ENCODE measurements around the gene CSNK1D.
A peak's percentile ranks its signal among the peaks of the same experiment; 100 is the strongest.

CSNK1D gene

DNA sequence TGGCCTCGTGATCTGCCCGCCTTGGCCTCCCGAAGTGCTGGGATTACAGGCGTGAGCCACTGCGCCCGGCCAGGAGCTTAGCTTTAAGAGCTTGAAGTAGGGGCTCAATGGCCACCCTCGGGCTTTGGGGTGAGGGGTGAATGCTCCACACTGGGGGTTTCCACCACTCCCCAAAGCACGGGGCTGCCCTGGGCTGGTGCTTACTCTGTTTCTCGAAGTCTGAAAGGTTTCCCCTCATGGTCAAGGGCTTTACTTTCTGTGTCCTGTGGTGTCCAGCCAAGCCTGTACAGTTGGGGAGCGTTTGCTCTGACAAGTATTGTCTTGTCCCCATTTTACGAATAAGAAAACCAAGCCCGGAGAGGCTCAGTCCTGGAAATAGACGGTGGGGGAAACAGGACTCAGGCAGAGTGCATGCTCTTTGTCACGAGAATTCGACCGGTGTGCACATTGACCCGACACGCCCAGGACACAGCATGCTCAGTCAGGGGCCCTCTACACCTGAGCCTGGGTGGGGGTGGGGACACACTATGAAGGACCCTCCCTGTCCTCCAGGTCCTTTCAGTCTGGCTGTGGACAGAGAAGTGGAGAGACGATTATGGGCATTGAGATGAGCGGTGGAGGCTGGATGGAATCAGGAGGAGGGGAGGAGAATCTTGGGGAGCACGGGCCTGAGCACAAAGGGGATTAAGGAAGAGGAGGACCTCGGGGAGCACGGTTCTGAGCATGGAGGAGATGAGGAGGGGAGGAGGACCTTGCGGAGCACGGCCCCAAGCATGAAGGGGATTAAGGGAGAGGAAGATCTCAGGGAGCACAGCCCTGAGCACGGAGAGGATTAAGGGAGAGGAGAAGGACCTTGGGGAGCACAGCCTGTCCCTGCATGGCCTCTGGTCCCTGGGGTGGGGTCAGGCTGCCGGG lies 36.4 kb upstream of the CSNK1D start:
- no peak for DNase-seq

GRCh38 chr17:82305727-82306300 lies 32.3 kb upstream of the CSNK1D start:
- DNase-seq, result no peak

DNA sequence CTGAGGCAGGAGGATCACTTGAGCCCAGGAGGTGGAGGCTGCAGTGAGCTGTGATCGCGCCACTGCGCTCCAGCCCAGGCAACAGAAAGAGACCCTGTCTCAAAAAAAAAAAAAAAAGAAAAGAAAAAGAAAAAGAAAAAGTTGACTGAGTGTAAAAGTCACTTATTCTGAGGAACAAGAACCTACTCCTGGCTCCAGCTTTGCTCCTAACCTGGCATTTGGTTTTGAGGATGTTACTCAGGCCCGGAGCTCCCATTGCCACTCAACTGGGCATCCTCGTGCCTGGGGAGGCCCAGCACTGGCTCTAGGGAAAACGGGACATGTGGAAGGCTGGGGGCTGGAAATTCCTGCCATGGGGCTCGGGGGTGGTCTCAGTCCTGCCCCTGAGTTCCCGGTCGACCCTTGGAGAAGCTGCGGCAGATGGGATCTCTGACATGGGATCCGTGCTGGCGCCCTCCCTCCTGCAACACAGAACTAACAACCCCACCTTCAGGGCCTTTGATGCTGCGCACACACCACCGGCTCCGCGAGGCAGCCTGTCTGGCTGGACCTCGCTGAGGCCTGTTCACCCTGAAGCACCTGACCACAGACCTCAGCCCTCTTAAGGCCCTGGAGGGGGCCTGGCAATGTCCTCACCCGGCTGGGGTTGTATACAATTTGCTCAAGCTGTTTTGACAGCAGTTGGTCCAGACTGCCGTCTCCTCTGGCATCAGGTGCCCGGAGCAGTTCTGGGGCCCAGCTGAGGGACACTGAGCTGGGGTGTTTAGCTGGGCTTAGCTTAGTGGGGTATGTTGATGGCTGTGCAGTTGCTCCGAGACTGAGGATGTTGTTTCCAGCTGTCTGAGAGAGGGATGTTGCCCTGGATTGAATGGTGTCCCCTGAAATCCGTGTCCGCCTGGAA lies 31.6 kb upstream of the CSNK1D start:
- no peak for DNase-seq

GRCh38 chr17:82303944-82304808 lies 30.7 kb upstream of the CSNK1D start:
- no peak for DNase-seq

GRCh38 chr17:82302991-82303943 lies 29.8 kb upstream of the CSNK1D start:
- DNase-seq, result no peak

DNA sequence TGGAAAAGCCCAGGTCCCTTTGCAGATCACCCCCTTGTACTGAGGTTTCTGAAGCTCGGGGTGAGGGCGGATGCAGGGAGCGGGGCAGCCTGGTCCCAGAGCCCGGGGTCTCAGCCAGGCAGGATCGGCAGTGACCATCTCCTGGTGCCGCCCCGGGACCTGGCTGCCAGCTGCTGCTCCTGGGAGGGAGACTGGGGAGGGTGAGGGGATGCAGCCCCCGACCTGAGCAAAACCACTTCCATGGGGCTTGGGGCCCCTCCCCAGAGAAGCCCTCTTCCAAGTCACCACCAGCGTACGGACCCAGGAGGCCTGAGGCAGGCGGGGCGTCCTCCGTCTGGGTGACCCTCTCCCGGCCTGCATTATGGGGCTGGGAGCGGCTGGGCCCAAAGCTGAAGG lies 29.1 kb upstream of the CSNK1D start:
- no peak for DNase-seq

DNA sequence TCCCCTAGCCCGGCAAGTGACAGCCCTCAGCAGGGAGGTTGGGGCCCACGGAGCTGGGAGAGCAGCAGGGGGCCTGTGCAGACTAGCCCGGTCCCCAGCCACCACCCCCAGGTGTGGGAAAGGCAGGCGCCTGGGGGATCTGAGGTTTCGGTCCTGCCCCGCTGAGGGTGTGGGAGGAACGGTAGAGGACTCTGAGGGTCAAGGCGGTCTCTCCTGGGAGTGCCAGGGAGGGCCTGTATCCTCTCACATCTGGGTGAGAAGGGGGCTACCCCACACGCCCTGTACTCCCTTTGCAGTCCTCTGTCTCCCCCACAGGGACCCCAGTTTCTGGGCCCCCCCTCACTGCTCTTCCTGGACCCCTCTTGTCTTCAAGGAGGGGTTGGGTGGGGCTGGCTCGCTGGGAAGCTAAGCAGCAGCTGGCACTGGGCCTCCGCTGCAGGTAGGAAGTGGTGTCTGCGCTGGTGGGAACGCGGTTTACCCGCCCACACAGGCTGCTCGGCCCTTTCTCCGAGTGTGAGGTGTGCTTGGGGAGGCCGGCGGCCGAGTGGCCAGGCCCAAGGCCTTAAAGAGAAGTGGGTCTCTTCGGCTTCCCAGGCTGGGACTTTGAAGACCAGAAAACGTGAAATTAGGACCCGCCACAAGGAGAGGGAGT lies 28.5 kb upstream of the CSNK1D start:
- DNase-seq, result no peak

- no peak for DNase-seq
Measured at GRCh38 chr17:82301300-82301915, 27.9 kb upstream of the CSNK1D start.

GRCh38 chr17:82300707-82301270 lies 27.3 kb upstream of the CSNK1D start:
- peak; percentile 74 for DNase-seq

DNA sequence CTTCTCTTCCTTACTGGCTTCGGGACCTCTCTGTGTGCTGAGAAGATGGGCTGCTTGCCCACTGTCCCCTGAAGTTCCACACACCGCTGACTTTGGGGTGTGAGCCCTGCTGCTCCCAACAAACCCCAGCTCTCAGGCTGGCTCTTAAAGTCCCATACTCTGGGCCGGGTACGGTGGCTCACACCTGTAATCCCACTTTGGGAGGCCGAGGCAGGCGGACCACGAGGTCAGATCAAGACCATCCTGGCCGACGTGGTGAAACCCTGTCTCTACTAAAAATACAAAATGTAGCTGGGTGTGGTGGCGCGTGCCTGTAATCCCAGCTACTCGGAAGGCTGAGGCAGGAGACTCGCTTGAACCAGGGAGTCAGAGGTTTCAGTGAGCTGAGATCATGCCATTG lies 26.7 kb upstream of the CSNK1D start:
- no peak for DNase-seq

- DNase-seq, result no peak
Measured at GRCh38 chr17:82299452-82299851, 26.0 kb upstream of the CSNK1D start.

GRCh38 chr17:82298538-82299421 lies 25.3 kb upstream of the CSNK1D start:
- DNase-seq, result no peak

GRCh38 chr17:82297714-82298537 lies 24.4 kb upstream of the CSNK1D start:
- DNase-seq, result peak; percentile 89

- peak; percentile 77 for DNase-seq
Measured at GRCh38 chr17:82297280-82297713, 23.8 kb upstream of the CSNK1D start.

DNA sequence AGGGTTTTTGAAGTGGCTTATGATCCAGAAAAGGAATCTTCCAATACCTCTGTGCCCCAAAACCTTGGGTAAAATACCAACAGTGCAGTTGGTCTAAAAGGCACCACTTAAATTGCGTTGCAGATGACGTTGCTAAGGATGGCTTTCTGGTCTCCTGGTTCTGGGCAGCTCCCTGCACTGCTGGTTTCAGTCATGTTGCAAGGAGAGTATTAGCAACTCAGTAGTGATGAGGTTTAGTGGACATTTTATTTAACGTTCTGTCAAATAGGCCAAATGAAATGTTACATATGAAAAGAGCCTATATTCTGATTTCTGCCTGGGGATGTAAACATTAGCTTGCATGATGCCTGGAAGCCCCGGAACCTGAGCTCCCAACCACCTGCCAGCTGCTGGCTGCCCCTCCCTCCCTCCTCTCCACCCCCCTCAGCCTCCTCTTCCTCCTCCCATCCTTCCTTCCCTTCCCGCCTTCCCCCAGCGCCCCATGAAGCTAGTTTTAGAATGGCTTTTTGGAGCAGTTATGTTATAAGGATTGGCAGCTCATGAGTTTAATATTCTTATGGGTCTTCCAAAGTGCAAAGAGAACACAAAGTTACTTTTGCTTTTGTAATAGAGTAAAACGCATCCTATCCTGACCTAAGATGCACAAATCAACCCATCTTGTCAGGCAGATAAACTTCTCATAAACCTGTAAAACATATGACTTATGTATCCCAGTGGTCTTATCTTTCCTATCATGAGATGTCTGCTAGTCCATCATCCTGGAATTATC lies 23.2 kb upstream of the CSNK1D start:
- DNase-seq, result no peak

GRCh38 chr17:82295472-82295814 lies 21.9 kb upstream of the CSNK1D start:
- no peak for DNase-seq

Data from activated CD8-positive, alpha-beta memory T cell treated with anti-CD3 and anti-CD28 coated beads, Interleukin-2, amount 50 U/mL, for 4 hours (primary cell).